Retinal pigment epithelial cell (primary cell): ENCODE results near the gene WDR35.

Experiments
- DNase-seq: peaks from one replicate; pipeline ENCODE4 v3.0.0-alpha.2; 2010; ENCODE audit warnings: low read depth
- H3K4me3 ChIP-seq: 2 replicates; pipeline ENCODE4 v1.5.1; 2011; ENCODE audit warnings: mild to moderate bottlenecking, low read length, control low read depth, moderate library complexity
- TF ChIP-seq, protein P1 (sequence below): conservative IDR thresholded peaks from 2 replicates; pipeline ENCODE4 v1.5.1; 2011; ENCODE audit warnings: low read depth, low read length, control low read depth, inconsistent platforms

Gene WDR35

DNA sequence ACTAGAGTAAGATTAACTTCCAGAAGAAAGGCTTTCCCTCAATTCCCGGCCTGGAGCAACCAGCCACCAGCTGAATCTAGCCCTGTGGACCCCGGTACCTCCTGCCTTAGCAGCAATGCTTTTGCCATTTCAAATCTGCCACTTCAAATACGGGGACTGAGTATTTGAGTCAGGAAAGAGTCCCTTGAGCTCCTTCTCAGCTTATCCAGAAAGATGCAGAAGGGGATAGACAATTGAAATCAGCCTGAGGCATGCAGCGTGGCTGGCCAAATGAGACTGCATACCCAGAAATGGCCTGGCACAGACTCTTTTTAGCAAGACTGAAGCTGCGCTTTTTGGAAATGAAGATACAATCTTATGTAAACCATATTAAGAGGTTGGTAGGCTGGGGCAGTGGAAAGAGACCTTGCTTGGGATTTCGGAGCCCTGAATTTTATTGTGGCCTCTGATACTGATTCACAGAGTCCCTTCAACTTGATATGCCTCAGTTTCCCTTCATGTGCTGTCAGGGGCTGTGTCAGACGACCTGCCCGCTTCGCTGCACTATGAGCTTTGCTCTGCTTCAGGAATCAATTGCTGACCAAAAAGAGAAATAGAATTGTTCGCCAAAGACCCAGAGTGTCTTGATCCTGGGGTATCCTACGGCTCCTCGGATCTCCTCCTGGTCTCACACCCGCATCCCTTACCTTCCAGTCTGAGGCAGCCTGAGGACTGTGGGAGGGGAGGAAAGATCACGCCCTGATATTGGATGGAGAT, 21.5 kb upstream of the WDR35 start:
- DNase-seq: no peak
- H3K4me3 ChIP-seq: peak overlapping the region; percentile 45
- TF ChIP-seq, protein P1, sequence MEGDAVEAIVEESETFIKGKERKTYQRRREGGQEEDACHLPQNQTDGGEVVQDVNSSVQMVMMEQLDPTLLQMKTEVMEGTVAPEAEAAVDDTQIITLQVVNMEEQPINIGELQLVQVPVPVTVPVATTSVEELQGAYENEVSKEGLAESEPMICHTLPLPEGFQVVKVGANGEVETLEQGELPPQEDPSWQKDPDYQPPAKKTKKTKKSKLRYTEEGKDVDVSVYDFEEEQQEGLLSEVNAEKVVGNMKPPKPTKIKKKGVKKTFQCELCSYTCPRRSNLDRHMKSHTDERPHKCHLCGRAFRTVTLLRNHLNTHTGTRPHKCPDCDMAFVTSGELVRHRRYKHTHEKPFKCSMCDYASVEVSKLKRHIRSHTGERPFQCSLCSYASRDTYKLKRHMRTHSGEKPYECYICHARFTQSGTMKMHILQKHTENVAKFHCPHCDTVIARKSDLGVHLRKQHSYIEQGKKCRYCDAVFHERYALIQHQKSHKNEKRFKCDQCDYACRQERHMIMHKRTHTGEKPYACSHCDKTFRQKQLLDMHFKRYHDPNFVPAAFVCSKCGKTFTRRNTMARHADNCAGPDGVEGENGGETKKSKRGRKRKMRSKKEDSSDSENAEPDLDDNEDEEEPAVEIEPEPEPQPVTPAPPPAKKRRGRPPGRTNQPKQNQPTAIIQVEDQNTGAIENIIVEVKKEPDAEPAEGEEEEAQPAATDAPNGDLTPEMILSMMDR: no peak

DNA sequence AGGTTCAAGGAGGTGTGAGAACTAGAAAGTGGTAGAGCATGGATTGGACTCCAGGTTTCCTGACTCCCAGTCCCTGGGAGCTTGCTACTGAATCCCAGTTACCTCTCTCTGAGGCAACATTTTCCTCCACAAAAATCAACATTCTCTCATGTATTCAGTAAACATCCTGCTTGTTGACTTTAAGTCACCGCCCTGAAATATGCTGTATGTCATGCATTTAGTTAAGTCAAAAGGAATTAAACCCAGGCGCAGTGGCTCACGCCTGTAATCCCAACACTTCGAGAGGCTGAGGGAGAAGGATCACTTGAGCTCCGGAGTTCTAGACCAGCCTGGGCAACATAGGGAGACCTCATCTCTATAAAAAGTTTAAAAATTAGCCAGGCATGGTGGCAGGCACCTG, 18.8 kb upstream of the WDR35 start:
- no peak for DNase-seq
- TF ChIP-seq, protein P1: no peak
- H3K4me3 ChIP-seq: no peak overlapping the region

DNA sequence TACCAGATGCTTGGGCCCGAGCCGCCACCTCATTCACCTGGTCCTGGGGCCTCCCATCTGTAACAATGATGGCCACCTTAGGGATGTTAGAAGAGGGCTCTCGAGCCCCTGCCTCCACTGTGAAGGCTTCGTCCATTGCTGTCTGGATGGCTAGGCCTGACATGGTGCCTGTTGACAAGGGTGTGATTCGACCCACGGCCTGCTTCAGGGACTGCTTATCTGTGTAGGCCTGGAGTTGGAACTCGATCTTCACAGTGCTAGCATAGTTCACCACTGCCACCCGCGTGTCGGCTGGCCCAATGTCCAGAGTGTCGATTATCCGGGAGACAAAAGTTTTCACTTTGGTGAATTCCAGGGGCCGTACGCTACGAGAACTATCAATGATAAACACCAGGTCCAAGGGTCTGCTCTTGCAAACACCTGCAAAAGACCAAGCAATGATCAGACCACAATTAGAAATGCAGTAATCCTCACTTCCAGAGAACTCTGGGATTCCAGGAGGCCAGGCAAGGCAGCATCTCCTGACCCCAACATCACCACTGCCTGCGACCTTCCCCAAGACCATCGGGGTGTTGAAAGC, 16.1 kb upstream of the WDR35 start:
- H3K4me3 ChIP-seq: no peak overlapping the region
- TF ChIP-seq, protein P1: no peak
- no peak for DNase-seq

- no peak overlapping the region for H3K4me3 ChIP-seq
- no peak for DNase-seq
- TF ChIP-seq, protein P1: no peak
Observed at GRCh38 chr2:20005067-20005627, 15.2 kb upstream of the WDR35 start.

- no peak for DNase-seq
- TF ChIP-seq, protein P1: no peak
Observed at GRCh38 chr2:20001361-20001863, 11.5 kb upstream of the WDR35 start.

DNA sequence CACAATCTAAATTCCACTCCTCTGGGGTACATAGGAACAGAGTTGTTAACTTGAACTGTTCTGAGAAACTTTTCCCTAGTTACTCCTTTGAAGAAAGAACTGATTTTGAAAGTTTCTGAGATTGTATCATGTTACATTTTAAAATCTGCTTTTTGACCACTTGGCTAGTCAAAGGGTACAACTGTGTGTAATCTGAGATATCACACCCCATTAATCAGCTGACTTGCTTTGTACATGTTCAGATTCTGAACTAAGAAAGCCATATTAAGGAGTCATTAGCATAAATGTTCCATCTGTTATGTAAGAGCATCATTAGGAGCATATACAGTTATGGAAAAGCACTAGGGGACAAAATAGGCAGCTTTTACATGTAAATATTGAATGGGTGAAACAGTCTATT, 3.8 kb upstream of the WDR35 start:
- DNase-seq: no peak
- TF ChIP-seq, protein P1: no peak
- no peak overlapping the region for H3K4me3 ChIP-seq

More at GRCh38 chr2:20001361-20001863, 11.5 kb upstream of the WDR35 start:
- H3K4me3 ChIP-seq: no peak overlapping the region
